Fibroblast of lung (primary cell): Measurements from ENCODE around the gene PRRT2. TPM values are rescaled to one million over a fixed set of nuclear protein-coding genes. Genes with fewer than 3 reads are reported as not detected.

ENCODE experiments used
- DNase-seq, 2 donors: peaks; one replicate each; pipeline versions ENCODE4 v3.0.0 to v3.0.0-alpha.2; 2010; ENCODE audit warnings: low read depth in 2 of 2
- H2AFZ ChIP-seq: 2 replicates; pipeline ENCODE4 v1.5.1; 2012; ENCODE audit warnings: low read length, control low read depth, inconsistent platforms
- H3K27ac ChIP-seq: 2 replicates; pipeline ENCODE4 v1.5.1; 2011; ENCODE audit warnings: low read length, control low read depth; ENCODE audit not compliant: insufficient read depth
- H3K27me3 ChIP-seq: 2 replicates; pipeline ENCODE4 v1.5.1; 2011; ENCODE audit warnings: mild to moderate bottlenecking, low read length; ENCODE audit not compliant: control insufficient read depth, insufficient read depth
- H3K36me3 ChIP-seq: 2 replicates; pipeline ENCODE4 v1.5.1; 2011; ENCODE audit warnings: low read length; ENCODE audit not compliant: control insufficient read depth, insufficient read depth
- H3K4me1 ChIP-seq: 2 replicates; pipeline ENCODE4 v1.5.1; 2011; ENCODE audit warnings: low read length; ENCODE audit not compliant: control insufficient read depth, insufficient read depth; ENCODE audit errors: extremely low read depth
- H3K4me2 ChIP-seq: 2 replicates; pipeline ENCODE4 v1.5.1; 2011; ENCODE audit warnings: low read length, control low read depth; ENCODE audit not compliant: insufficient read depth; ENCODE audit errors: extremely low read depth
- H3K4me3 ChIP-seq, 4 experiments: fragments of 200-600 bp in 1 of 4; sonication (generic) in 1 of 4; replicated peaks in 1 of 4; 2 replicates each; pipeline ENCODE4 v1.5.1; 2011 to 2016; ENCODE audit warnings: low read length in 4 of 4, low read depth in 3 of 4, mild to moderate bottlenecking in 3 of 4, control low read depth in 2 of 4, inconsistent platforms in 1 of 4, mixed read lengths in 1 of 4; ENCODE audit not compliant: insufficient read depth in 1 of 4; ENCODE audit errors: control extremely low read depth in 1 of 4
- H3K79me2 ChIP-seq: 2 replicates; pipeline ENCODE4 v1.5.1; 2012; ENCODE audit warnings: mild to moderate bottlenecking, low read length, inconsistent platforms; ENCODE audit not compliant: control insufficient read depth, insufficient read depth
- H3K9ac ChIP-seq: 2 replicates; pipeline ENCODE4 v1.5.1; 2011; ENCODE audit warnings: mild to moderate bottlenecking, low read length, control low read depth; ENCODE audit not compliant: insufficient read depth
- H3K9me3 ChIP-seq: 2 replicates; pipeline ENCODE4 v1.5.1; 2012; ENCODE audit warnings: low read depth, low read length; ENCODE audit not compliant: control insufficient read depth, insufficient read depth
- H4K20me1 ChIP-seq: 2 replicates; pipeline ENCODE4 v1.5.1; 2011; ENCODE audit warnings: low read length; ENCODE audit not compliant: control insufficient read depth, insufficient read depth; ENCODE audit errors: extremely low read depth
- CTCF ChIP-seq, 2 donors: IDR thresholded peaks in 1 of 2; conservative IDR thresholded peaks in 1 of 2; 1 replicate in 1 of 2; 2 replicates in 1 of 2; pipeline ENCODE4 v1.5.1; 2011 to 2012; ENCODE audit warnings: low read length in 2 of 2, control low read depth in 1 of 2, inconsistent platforms in 1 of 2, low read depth in 1 of 2, mild to moderate bottlenecking in 1 of 2
- EZH2 ChIP-seq: IDR thresholded peaks from 2 replicates; pipeline ENCODE4 v1.5.1; 2012; ENCODE audit warnings: low read length, control low read depth, mild to moderate bottlenecking; ENCODE audit errors: missing control alignments
- polyA plus RNA-seq, 2 donors: library from polyadenylated mRNA; depleted of rRNA in 1 of 2; stranded (reverse) in 1 of 2; unstranded in 1 of 2; fragments of >200 nt; gene quantifications; 2 replicates each; pipeline ENCODE4 v1.2.1, GENCODE V29; 2011 to 2012; ENCODE audit warnings: missing spikeins in 1 of 2
- total RNA-seq: library from RNA; depleted of rRNA; stranded (reverse); fragments of >200 nt; gene quantifications from 2 replicates; pipeline ENCODE4 v1.2.1, GENCODE V29; 2014

Gene PRRT2
- total and polyA plus RNA-seq, 2 donors (not counting 1 experiment from before 2014, with no cell fraction given): 1.3 to 2.1 TPM

GRCh38 chr16:29844575-29845331 is 32.8 kb downstream of the PRRT2 start:
- H3K27me3 ChIP-seq: no peaks in the 10 kb centered on the region
- peak in 1 of 2 donors; percentile 47 for DNase-seq
- H3K4me1 ChIP-seq: no peaks in the 10 kb centered on the region
- no peak overlapping the region for H3K27ac ChIP-seq
- no peak for TF ChIP-seq EZH2
- TF ChIP-seq CTCF (conservative IDR thresholded peaks at IDR 0.05 in 1 of 2, IDR thresholded peaks at IDR 0.05 in 1 of 2; ENCODE audit: low read depth in 1 of 2, low read length in 2 of 2): no peak
- no peak overlapping the region for H3K9ac ChIP-seq
- no peaks in the 10 kb centered on the region for H3K79me2 ChIP-seq
- no peak overlapping the region for H3K4me2 ChIP-seq
- no peak overlapping the region for H2AFZ ChIP-seq
- no peak overlapping the region for H3K4me3 ChIP-seq
- H3K36me3 ChIP-seq: peaks cover 61% of the 10 kb centered on the region
- no peaks in the 10 kb centered on the region for H3K9me3 ChIP-seq
- no peaks in the 10 kb centered on the region for H4K20me1 ChIP-seq

GRCh38 chr16:29845656-29846055 is 33.7 kb downstream of the PRRT2 start:
- Histone ChIP-seq H3K27me3 (no peaks in the 10 kb centered on the region), H4K20me1 (no peaks in the 10 kb centered on the region), H3K27ac (no peak overlapping the region), H2AFZ (no peak overlapping the region), H3K4me1 (no peaks in the 10 kb centered on the region), H3K4me2 (no peak overlapping the region), H3K9ac (no peak overlapping the region), H3K4me3 (no peak overlapping the region), H3K9me3 (no peaks in the 10 kb centered on the region), H3K79me2 (no peaks in the 10 kb centered on the region), H3K36me3 (peaks cover 57% of the 10 kb centered on the region)
- no peak for TF ChIP-seq EZH2
- TF ChIP-seq CTCF (conservative IDR thresholded peaks at IDR 0.05 in 1 of 2, IDR thresholded peaks at IDR 0.05 in 1 of 2; ENCODE audit: low read depth in 1 of 2, low read length in 2 of 2): no peak
- DNase-seq: no peak

GRCh38 chr16:29848420-29849297 is 36.7 kb downstream of the PRRT2 start:
- H4K20me1 ChIP-seq: no peaks in the 10 kb centered on the region
- H3K9ac ChIP-seq: no peak overlapping the region
- H3K79me2 ChIP-seq: no peaks in the 10 kb centered on the region
- no peaks in the 10 kb centered on the region for H3K4me1 ChIP-seq
- H3K9me3 ChIP-seq: no peaks in the 10 kb centered on the region
- H3K4me2 ChIP-seq: no peak overlapping the region
- no peak overlapping the region for H2AFZ ChIP-seq
- peaks cover 40% of the 10 kb centered on the region for H3K36me3 ChIP-seq
- DNase-seq: peak; percentile 39 to 70
- no peak overlapping the region for H3K4me3 ChIP-seq
- no peaks in the 10 kb centered on the region for H3K27me3 ChIP-seq
- no peak overlapping the region for H3K27ac ChIP-seq
- TF ChIP-seq CTCF (conservative IDR thresholded peaks at IDR 0.05 in 1 of 2, IDR thresholded peaks at IDR 0.05 in 1 of 2; ENCODE audit: low read depth in 1 of 2, low read length in 2 of 2) (peak; percentile 86 to 94), EZH2 (no peak)
